Aorta (tissue), 5 donors: Measurements from ENCODE around the gene ICAM5. TPM values are rescaled to one million over a fixed set of nuclear protein-coding genes. Genes with fewer than 3 reads are reported as not detected.
"Not testable (repeated sequence)": the region's sequence is repeated elsewhere in the genome, so short reads cannot be mapped to it uniquely, and the experiment has no call there.

Source experiments
- ATAC-seq: fragments of 200-7000 bp; cut with Tn5 transposase; one replicate; pipeline ENCODE4 v1.9.1; 2022; ENCODE audit warnings: moderate library complexity; ENCODE audit not compliant: low FRiP score
- DNase-seq, 2 donors: peaks; one replicate each; pipeline ENCODE4 v3.0.0-alpha.2; 2020
- H3K27ac ChIP-seq, 2 donors: one replicate each; pipeline ENCODE4 v1.5.1; 2013; ENCODE audit warnings: low read length in 2 of 2, mild to moderate bottlenecking in 2 of 2, moderate library complexity in 2 of 2, control low read depth in 1 of 2, inconsistent platforms in 1 of 2, low read depth in 1 of 2
- H3K27me3 ChIP-seq, 2 donors: one replicate each; pipeline ENCODE4 v1.6.1; 2013; ENCODE audit warnings: control low read depth in 1 of 2, low read length in 1 of 2, mild to moderate bottlenecking in 1 of 2, moderate library complexity in 1 of 2; ENCODE audit not compliant: insufficient read depth in 2 of 2, control insufficient read depth in 1 of 2
- H3K36me3 ChIP-seq, 2 donors: one replicate each; pipeline ENCODE4 v1.6.1; 2013; ENCODE audit warnings: control low read depth in 1 of 2, low read length in 1 of 2, mild to moderate bottlenecking in 1 of 2; ENCODE audit not compliant: insufficient read depth in 2 of 2, control insufficient read depth in 1 of 2
- H3K4me1 ChIP-seq, 2 donors: one replicate each; pipeline ENCODE4 v1.6.1; 2013; ENCODE audit warnings: low read length in 2 of 2, control low read depth in 1 of 2, mild to moderate bottlenecking in 1 of 2, moderate library complexity in 1 of 2; ENCODE audit not compliant: insufficient read depth in 2 of 2, control insufficient read depth in 1 of 2
- H3K4me3 ChIP-seq, 2 donors: one replicate each; pipeline ENCODE4 v1.5.1; 2013; ENCODE audit warnings: low read length in 2 of 2, control low read depth in 1 of 2, mild to moderate bottlenecking in 1 of 2
- H3K9me3 ChIP-seq: one replicate; pipeline ENCODE4 v1.6.1; 2013; ENCODE audit warnings: mild to moderate bottlenecking, low read length; ENCODE audit not compliant: control insufficient read depth
- WGBS, 2 donors: extraction: QIAGEN DNeasy Blood & Tissue Kit; methylation state at CpG; one replicate each; pipeline ENCODE4 v1.1.7; 2013; 5-methylcytosine and 5-hydroxymethylcytosine counted together
- intact Hi-C, 2 donors: fragments of 100-400 bp; cut with DNase I; formaldehyde crosslinking; loops; one replicate each; pipeline versions ENCODE4 v1.14.2 to v1.15.0; 2022
- long read RNA-seq, 2 donors: library from polyadenylated mRNA; unstranded; transcript quantifications; one replicate each; pipeline ENCODE4 v2.0.0, GENCODE V29; 2020 to 2021
- polyA plus RNA-seq, 2 donors: library from polyadenylated mRNA; stranded (reverse); fragments of 200-250 nt; gene quantifications; one replicate each; pipeline ENCODE4 v1.2.3, GENCODE V29; 2013
- total RNA-seq, 2 donors: library from RNA; stranded (reverse); fragmentation: NEBNext Ultra II Directional; extraction: Animal tissue kit (Norgen Biotek cat#: 25700); gene quantifications; one replicate each; pipeline ENCODE4 v1.2.1, GENCODE V29; 2021
- donor health status: healthy with polysubstance abuse.
- donor health status: Bipolar disorder and iron deficiency.
- donor health status: DM: no; HTN: no; CAD: no.
- donor health status: DM: no; HTN: no; CAD: no.
- donor health status: DM: yes; HTN: yes; CAD: no.

The ICAM5 gene, protein sequence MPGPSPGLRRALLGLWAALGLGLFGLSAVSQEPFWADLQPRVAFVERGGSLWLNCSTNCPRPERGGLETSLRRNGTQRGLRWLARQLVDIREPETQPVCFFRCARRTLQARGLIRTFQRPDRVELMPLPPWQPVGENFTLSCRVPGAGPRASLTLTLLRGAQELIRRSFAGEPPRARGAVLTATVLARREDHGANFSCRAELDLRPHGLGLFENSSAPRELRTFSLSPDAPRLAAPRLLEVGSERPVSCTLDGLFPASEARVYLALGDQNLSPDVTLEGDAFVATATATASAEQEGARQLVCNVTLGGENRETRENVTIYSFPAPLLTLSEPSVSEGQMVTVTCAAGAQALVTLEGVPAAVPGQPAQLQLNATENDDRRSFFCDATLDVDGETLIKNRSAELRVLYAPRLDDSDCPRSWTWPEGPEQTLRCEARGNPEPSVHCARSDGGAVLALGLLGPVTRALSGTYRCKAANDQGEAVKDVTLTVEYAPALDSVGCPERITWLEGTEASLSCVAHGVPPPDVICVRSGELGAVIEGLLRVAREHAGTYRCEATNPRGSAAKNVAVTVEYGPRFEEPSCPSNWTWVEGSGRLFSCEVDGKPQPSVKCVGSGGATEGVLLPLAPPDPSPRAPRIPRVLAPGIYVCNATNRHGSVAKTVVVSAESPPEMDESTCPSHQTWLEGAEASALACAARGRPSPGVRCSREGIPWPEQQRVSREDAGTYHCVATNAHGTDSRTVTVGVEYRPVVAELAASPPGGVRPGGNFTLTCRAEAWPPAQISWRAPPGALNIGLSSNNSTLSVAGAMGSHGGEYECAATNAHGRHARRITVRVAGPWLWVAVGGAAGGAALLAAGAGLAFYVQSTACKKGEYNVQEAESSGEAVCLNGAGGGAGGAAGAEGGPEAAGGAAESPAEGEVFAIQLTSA
- 1 to 10 TPM; 1.3 to 2.5 TPM for total RNA-seq
- under 1 TPM in 1 of 2 donors, not detected in 1; 0.10 TPM for polyA plus RNA-seq
- long read RNA-seq, donor 1: 0 reads
- long read RNA-seq, donor 2, partial matches to known transcripts: 1 of 3 reads
- long read RNA-seq, donor 2, other reads (novel, unspliced or antisense): 2 of 3 reads

DNA sequence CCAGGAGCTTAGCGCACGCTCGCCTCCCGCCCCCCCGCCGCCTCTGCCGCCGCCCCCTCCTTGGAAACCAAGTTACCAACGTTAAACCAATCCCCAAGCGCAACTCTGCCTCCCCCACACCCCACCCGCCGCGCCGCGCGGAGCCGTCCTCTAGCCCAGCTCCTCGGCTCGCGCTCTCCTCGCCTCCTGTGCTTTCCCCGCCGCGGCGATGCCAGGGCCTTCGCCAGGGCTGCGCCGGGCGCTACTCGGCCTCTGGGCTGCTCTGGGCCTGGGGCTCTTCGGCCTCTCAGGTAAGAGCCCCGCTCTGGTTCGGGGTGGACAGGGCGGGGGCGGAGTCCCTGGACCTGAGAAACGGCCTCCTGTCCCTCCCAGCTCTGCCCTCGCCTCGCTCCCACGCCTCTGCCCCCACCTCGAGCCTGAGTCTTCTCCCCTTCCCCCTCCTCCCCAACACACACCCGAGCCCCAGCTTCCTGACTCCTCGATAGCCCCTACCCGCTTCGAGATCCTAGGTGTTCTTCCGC is at the start of gene ICAM5:
TSS of gene ICAM5 (plus strand) at position 117 of the 521 bp plus-strand sequence. CDS start at position 209, 92 bp downstream.
- no peaks in the 10 kb centered on the region for H3K36me3 ChIP-seq
- intact Hi-C loops: no loop called here
- H3K4me1 ChIP-seq: no peaks in the 10 kb centered on the region
- no peak within 1 kb of the TSS for H3K27ac ChIP-seq
- no peaks in the 10 kb centered on the region for H3K27me3 ChIP-seq
- H3K4me3 ChIP-seq: no peak within 1 kb of the TSS
- DNase-seq: no peak
- no peak for ATAC-seq
- no peaks in the 10 kb centered on the region for H3K9me3 ChIP-seq
- WGBS, 2 donors: 0 to 1% methylated on average over 36 to 45 of the region's 45 CpGs

DNA sequence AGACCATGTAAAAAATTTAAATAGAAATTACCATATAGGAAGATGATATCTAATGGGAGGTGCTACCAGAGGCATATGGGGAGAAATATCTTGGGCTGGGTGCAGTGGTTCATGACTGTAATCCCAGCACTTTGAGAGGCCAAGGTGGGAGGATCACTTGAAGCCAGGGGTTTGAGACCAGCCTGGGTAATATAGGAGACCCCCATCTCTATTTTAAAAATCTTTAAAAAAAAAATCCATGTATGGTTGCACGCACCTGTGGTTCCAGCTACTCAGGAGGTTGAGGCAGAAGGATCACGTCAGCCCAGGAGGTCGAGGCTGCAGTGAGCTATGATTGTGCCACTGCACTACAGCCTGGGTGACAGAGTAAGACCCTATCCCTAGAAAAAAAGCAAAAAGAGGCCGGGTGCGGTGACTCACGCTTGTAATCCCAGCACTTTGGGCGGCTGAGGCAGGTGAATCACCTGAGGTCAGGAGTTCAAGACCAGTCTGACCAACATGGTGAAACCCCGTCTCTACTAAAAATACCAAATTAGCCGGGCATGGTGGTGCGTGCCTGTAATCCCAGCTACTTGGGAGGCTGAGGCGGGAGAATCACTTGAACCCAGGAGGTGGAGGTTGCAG is 47.8 kb upstream of the ICAM5 start:
- H3K9me3 ChIP-seq, H3K36me3 ChIP-seq, H3K4me3 ChIP-seq, H3K27me3 ChIP-seq, H3K4me1 ChIP-seq, ATAC-seq, intact Hi-C loops, DNase-seq, H3K27ac ChIP-seq: not testable (repeated sequence)
- WGBS, 2 donors: 96 to 97% methylated on average over 11 of the region's 11 CpGs

GRCh38 chr19:10243606-10244005 is 46.1 kb upstream of the ICAM5 start:
- Histone ChIP-seq H3K4me3 (no peak overlapping the region), H3K27me3 (no peaks in the 10 kb centered on the region), H3K27ac (no peak overlapping the region), H3K4me1 (no peaks in the 10 kb centered on the region), H3K36me3 (no peaks in the 10 kb centered on the region), H3K9me3 (no peaks in the 10 kb centered on the region)
- DNase-seq (no peak), ATAC-seq (no peak)
- intact Hi-C loops: no loop called here
- WGBS, 2 donors: 91 to 92% methylated on average over 7 of the region's 7 CpGs

GRCh38 chr19:10245189-10245939 is 44.4 kb upstream of the ICAM5 start:
- no peak for ATAC-seq
- Histone ChIP-seq H3K27ac (no peak overlapping the region), H3K36me3 (no peaks in the 10 kb centered on the region), H3K4me3 (no peak overlapping the region), H3K4me1 (no peaks in the 10 kb centered on the region), H3K9me3 (no peaks in the 10 kb centered on the region), H3K27me3 (no peaks in the 10 kb centered on the region)
- intact Hi-C loops: no loop called here
- DNase-seq: no peak
- WGBS, 2 donors: 81 to 84% methylated on average over 9 of the region's 9 CpGs

DNA sequence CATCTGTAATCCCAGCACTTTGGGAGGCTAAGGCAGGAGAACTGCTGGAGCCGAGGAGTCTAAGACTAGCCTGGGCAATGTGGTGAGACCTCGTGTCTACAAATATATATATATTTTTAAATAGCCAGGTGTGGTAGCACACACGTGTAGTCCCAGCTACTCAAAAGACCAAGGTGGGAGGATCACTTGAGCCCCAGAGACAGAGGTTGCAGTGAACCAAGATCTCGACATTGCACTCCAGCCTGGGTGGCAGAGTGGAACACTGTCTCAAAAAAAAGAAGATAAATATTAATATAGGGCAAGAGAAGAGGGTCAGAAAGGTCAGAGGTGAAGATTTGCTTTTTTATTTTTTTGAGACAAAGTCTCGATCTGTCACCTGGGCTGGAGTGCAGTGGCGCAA is 43.2 kb upstream of the ICAM5 start:
- 84 to 87% methylated on average over 6 of the region's 6 CpGs for WGBS, 2 donors
- no peaks in the 10 kb centered on the region for H3K9me3 ChIP-seq
- no peaks in the 10 kb centered on the region for H3K27me3 ChIP-seq
- no peaks in the 10 kb centered on the region for H3K4me1 ChIP-seq
- no peak for DNase-seq
- no peaks in the 10 kb centered on the region for H3K36me3 ChIP-seq
- H3K4me3 ChIP-seq: no peak overlapping the region
- ATAC-seq: no peak
- H3K27ac ChIP-seq: no peak overlapping the region
- intact Hi-C loops: no loop called here

GRCh38 chr19:10251792-10252694 is 37.7 kb upstream of the ICAM5 start, which contains the start of gene MRPL4:
Gene MRPL4, plus strand, starts transcription at chr19:10252214. Its CDS starts 40 bp downstream, at chr19:10252254.
- Histone ChIP-seq H3K36me3 (no peaks in the 10 kb centered on the region), H3K9me3 (no peaks in the 10 kb centered on the region), H3K27ac (no peak within 1 kb of the TSS), H3K4me1 (no peaks in the 10 kb centered on the region), H3K4me3 (peak within 1 kb of the TSS; percentile 37 to 78), H3K27me3 (no peaks in the 10 kb centered on the region)
- intact Hi-C loops: loop anchor here (2.0 to 5.0 kb wide), 4 partner anchors 57 to 321 kb away; partner anchors contain the start of genes DNMT1 (in 1 of the 2) and PPAN (in 1 of the 2)
- WGBS, 2 donors: 0 to 1% methylated on average over 60 to 77 of the region's 77 CpGs
- ATAC-seq (peak; percentile 96), DNase-seq (peak; percentile 97 to 98)

DNA sequence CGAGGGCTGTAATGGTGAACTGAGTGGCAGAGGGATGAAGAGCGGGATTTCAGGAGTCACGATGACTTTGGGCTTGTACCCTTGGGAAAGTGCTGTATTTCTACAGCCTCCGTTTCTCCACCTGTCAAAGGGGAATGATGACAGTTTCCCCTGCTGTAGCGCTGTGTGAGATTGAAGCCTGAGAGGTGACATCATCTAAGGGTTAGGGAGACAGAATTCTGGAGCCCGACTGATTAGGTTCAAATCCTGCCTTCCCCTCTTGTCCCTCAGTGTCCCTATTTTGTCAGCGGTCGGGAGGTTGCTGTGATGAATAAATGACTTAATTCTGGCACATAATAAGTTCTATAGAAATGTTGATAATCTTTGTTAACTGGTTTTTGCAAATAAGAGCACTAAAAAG is 37.0 kb upstream of the ICAM5 start:
- WGBS, 2 donors: 22 to 25% methylated on average over 8 of the region's 8 CpGs
- Histone ChIP-seq H3K36me3 (peaks cover 0 to 2% of the 10 kb centered on the region in 2 donors), H3K27me3 (no peaks in the 10 kb centered on the region), H3K9me3 (no peaks in the 10 kb centered on the region), H3K27ac (no peak overlapping the region), H3K4me1 (no peaks in the 10 kb centered on the region), H3K4me3 (peak overlapping the region; percentile 37 to 78)
- ATAC-seq (no peak), DNase-seq (no peak)
- intact Hi-C loops: loop anchor here (2.0 to 5.0 kb wide), 2 partner anchors 146 to 320 kb away; partner anchors contain the start of gene PPAN (in 1 of the 2)
